SK-N-SH treated with all-trans-retinoic acid at 6 μM for 48 hours (cell line): ENCODE measurements around the gene ITGBL1.

Experiments
- ATAC-seq: fragments of 200-7000 bp; cut with Tn5 transposase; 3 replicates; pipeline ENCODE4 v1.9.1; 2020; ENCODE audit warnings: mild to moderate bottlenecking, moderate library complexity
- BACH2 ChIP-seq: fragments of 250-450 bp; sonication (Bioruptor Pico); IDR thresholded peaks from 2 replicates; pipeline ENCODE4 v1.9.0; 2021; ENCODE audit warnings: mild to moderate bottlenecking, borderline replicate concordance
- CSDC2 ChIP-seq: fragments of 250-450 bp; sonication (Bioruptor Pico); IDR thresholded peaks from 2 replicates; pipeline ENCODE4 v1.5.0; 2020; ENCODE audit warnings: mild to moderate bottlenecking, moderate library complexity
- ESRRG ChIP-seq: fragments of 250-450 bp; sonication (Bioruptor Pico); IDR thresholded peaks from 2 replicates; pipeline ENCODE4 v1.6.1; 2021; ENCODE audit warnings: mild to moderate bottlenecking
- ISL1 ChIP-seq: fragments of 250-450 bp; sonication (Bioruptor Pico); IDR thresholded peaks from 2 replicates; pipeline ENCODE4 v2.1.2; 2022; ENCODE audit warnings: mild to moderate bottlenecking, moderate library complexity
- OSR1 ChIP-seq: fragments of 250-450 bp; sonication (Bioruptor Pico); IDR thresholded peaks from 2 replicates; pipeline ENCODE4 v1.8.0; 2022; ENCODE audit warnings: moderate library complexity, mild to moderate bottlenecking, inconsistent platforms
- RARB ChIP-seq: fragments of 250-450 bp; sonication (Bioruptor Pico); IDR thresholded peaks from 2 replicates; pipeline ENCODE4 v1.8.0; 2021; ENCODE audit warnings: mild to moderate bottlenecking, moderate library complexity
- SNAI2 ChIP-seq: fragments of 250-450 bp; sonication (Bioruptor Pico); IDR thresholded peaks from 2 replicates; pipeline ENCODE4 v1.5.0; 2020; ENCODE audit warnings: mild to moderate bottlenecking, moderate library complexity
- TSHZ2 ChIP-seq: fragments of 250-450 bp; sonication (Bioruptor Pico); IDR thresholded peaks from 2 replicates; pipeline ENCODE4 v1.5.0; 2020; ENCODE audit warnings: mild to moderate bottlenecking, moderate library complexity
- ZC3H10 ChIP-seq: fragments of 250-450 bp; sonication (Bioruptor Pico); IDR thresholded peaks from 2 replicates; pipeline ENCODE4 v1.5.1; 2021; ENCODE audit warnings: mild to moderate bottlenecking, moderate library complexity
- ZFP30 ChIP-seq: fragments of 450-650 bp; formaldehyde crosslinking; IDR thresholded peaks from 2 replicates; pipeline ENCODE4 v1.5.0; 2022; ENCODE audit warnings: mild to moderate bottlenecking, moderate library complexity
- ZNF565 ChIP-seq: fragments of 450-650 bp; formaldehyde crosslinking; conservative IDR thresholded peaks from 2 replicates; pipeline ENCODE4 v1.5.0; 2020; ENCODE audit warnings: low read depth, mild to moderate bottlenecking, moderate library complexity
- ZNF70 ChIP-seq: fragments of 450-650 bp; formaldehyde crosslinking; IDR thresholded peaks from 2 replicates; pipeline ENCODE4 v1.5.0; 2020; ENCODE audit warnings: mild to moderate bottlenecking, moderate library complexity
- ZNF8 ChIP-seq: fragments of 450-650 bp; formaldehyde crosslinking; IDR thresholded peaks from 2 replicates; pipeline ENCODE4 v1.5.0; 2020; ENCODE audit warnings: mild to moderate bottlenecking, moderate library complexity
- TF ChIP-seq, protein P1 (sequence below): fragments of 250-450 bp; sonication (Bioruptor Pico); IDR thresholded peaks from 2 replicates; pipeline ENCODE4 v1.5.1; 2021; ENCODE audit warnings: mild to moderate bottlenecking, moderate library complexity

The ITGBL1 gene

GRCh38 chr13:101763191-101763590 is 310.7 kb downstream of the ITGBL1 start:
- ATAC-seq, result peak; percentile 55
- TF ChIP-seq BACH2 (CRISPR knock-in tag), result no peak
- TF ChIP-seq RARB (CRISPR knock-in tag), result no peak
- TF ChIP-seq ESRRG (CRISPR knock-in tag), result no peak
- TF ChIP-seq ZNF565 (CRISPR knock-in tag), result no peak
- no peak for TF ChIP-seq ZNF8 (CRISPR knock-in tag)
- TF ChIP-seq, protein P1, sequence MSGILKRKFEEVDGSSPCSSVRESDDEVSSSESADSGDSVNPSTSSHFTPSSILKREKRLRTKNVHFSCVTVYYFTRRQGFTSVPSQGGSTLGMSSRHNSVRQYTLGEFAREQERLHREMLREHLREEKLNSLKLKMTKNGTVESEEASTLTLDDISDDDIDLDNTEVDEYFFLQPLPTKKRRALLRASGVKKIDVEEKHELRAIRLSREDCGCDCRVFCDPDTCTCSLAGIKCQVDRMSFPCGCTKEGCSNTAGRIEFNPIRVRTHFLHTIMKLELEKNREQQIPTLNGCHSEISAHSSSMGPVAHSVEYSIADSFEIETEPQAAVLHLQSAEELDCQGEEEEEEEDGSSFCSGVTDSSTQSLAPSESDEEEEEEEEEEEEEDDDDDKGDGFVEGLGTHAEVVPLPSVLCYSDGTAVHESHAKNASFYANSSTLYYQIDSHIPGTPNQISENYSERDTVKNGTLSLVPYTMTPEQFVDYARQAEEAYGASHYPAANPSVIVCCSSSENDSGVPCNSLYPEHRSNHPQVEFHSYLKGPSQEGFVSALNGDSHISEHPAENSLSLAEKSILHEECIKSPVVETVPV (CRISPR knock-in tag), result no peak
- no peak for TF ChIP-seq ZC3H10 (CRISPR knock-in tag)
- no peak for TF ChIP-seq CSDC2 (CRISPR knock-in tag)
- TF ChIP-seq OSR1 (CRISPR knock-in tag), result no peak
- no peak for TF ChIP-seq ZNF70 (CRISPR knock-in tag)
- TF ChIP-seq ZFP30, result no peak
- TF ChIP-seq ISL1 (CRISPR knock-in tag), result no peak
- no peak for TF ChIP-seq TSHZ2 (CRISPR knock-in tag)
- no peak for TF ChIP-seq SNAI2 (CRISPR knock-in tag)
- TF ChIP-seq, all 23 proteins: peak for 0
